Kidney (tissue), 14 donors: ENCODE data around the gene OGFOD1. TPM values are rescaled to one million over a fixed set of nuclear protein-coding genes. Genes with fewer than 3 reads are reported as not detected.

Source experiments
- DNase-seq, 5 donors: peaks; one replicate each; pipeline ENCODE4 v3.0.0-alpha.2; 2013 to 2020
- FAIRE-seq: peaks from 2 replicates; lab custom pipeline; 2012; peaks lifted over from hg19 to GRCh38; lab: Jason Lieb, UNC
- H3K27ac ChIP-seq, 2 donors: one replicate each; pipeline ENCODE4 v1.7.0; 2013; ENCODE audit warnings: low read depth in 2 of 2, low read length in 2 of 2, inconsistent platforms in 1 of 2
- H3K27me3 ChIP-seq: one replicate; pipeline ENCODE4 v1.7.1; 2013; ENCODE audit warnings: low read length, inconsistent platforms; ENCODE audit not compliant: control insufficient read depth, insufficient read depth
- H3K36me3 ChIP-seq, 3 donors: one replicate each; pipeline versions ENCODE4 v1.7.0 to v1.7.1; 2013; ENCODE audit warnings: low read length in 3 of 3, control low read depth in 1 of 3, inconsistent platforms in 1 of 3; ENCODE audit not compliant: insufficient read depth in 3 of 3, control insufficient read depth in 2 of 3
- H3K4me1 ChIP-seq, 3 donors: one replicate each; pipeline versions ENCODE4 v1.7.0 to v1.7.1; 2013; ENCODE audit warnings: low read length in 3 of 3, inconsistent platforms in 1 of 3, low read depth in 1 of 3; ENCODE audit not compliant: control insufficient read depth in 2 of 3, insufficient read depth in 2 of 3
- H3K4me3 ChIP-seq, 3 donors: one replicate each; pipeline versions ENCODE4 v1.7.0 to v1.8.1; 2013; ENCODE audit warnings: low read length in 3 of 3, control low read depth in 1 of 3, inconsistent platforms in 1 of 3
- H3K9ac ChIP-seq, 3 donors: one replicate each; pipeline versions ENCODE4 v1.7.0 to v1.7.1; 2013; ENCODE audit warnings: low read length in 3 of 3, control low read depth in 1 of 3, inconsistent platforms in 1 of 3
- H3K9me3 ChIP-seq, 3 donors: one replicate each; pipeline versions ENCODE4 v1.7.0 to v1.7.1; 2013; ENCODE audit warnings: low read length in 3 of 3, control low read depth in 1 of 3, inconsistent platforms in 1 of 3; ENCODE audit not compliant: control insufficient read depth in 2 of 3, insufficient read depth in 1 of 3
- CTCF ChIP-seq: IDR thresholded peaks from 3 replicates; pipeline ENCODE4 v1.5.1; 2012; ENCODE audit warnings: mild to moderate bottlenecking, moderate library complexity, borderline replicate concordance; ENCODE audit not compliant: insufficient read depth; ENCODE audit errors: extremely low read depth
- intact Hi-C: fragments of 100-400 bp; cut with DNase I; formaldehyde crosslinking; loops from one replicate; pipeline ENCODE4 v1.11.1; 2022
- polyA plus RNA-seq: library from polyadenylated mRNA; stranded (reverse); fragments of 350-450 nt; fragmentation: Illumina TruSeq; extraction: RNeasy Lipid Tissue Mini Kit (QIAGEN cat#74804); gene quantifications from one replicate; pipeline ENCODE4 v1.2.3, GENCODE V29; 2014; ENCODE audit warnings: low read depth, low replicate concordance; ENCODE audit not compliant: insufficient read depth
- total RNA-seq: library from RNA; stranded (reverse); fragmentation: NEBNext Ultra II Directional; extraction: Animal tissue kit (Norgen Biotek cat#: 25700); gene quantifications from one replicate; pipeline ENCODE4 v1.2.1, GENCODE V29; 2021
- donor health status: control.
- donor health status: control.
- donor health status: control.
- donor health status: control.
- donor health status: control.
- donor health status: DM: yes; HTN: yes; CAD: no.
- donor health status: Normal renal cell carcinoma (clear cell type).

Gene OGFOD1
- total and polyA plus RNA-seq, 2 donors from 2014 or later = 16.1 to 39.4 TPM

- peak; percentile 44 for TF ChIP-seq CTCF
- Histone ChIP-seq H3K36me3 (peaks cover 0 to 3% (median 0%) of the 10 kb centered on the region in 3 donors), H3K9me3 (no peaks in the 10 kb centered on the region), H3K27me3 (no peaks in the 10 kb centered on the region), H3K4me1 (peaks cover 3 to 14% (median 14%) of the 10 kb centered on the region in 3 donors), H3K9ac (peak within 1 kb of the TSS; percentile 76 to 77 (median 76)), H3K4me3 (peak within 1 kb of the TSS; percentile 79 to 93 (median 81)), H3K27ac (peak within 1 kb of the TSS; percentile 61 to 80)
- DNase-seq (peak; percentile 47 to 91 (median 86)), FAIRE-seq (no peak)
- intact Hi-C loops = no loop called here
Measured at GRCh38 chr16:56425439-56425832, 25.9 kb upstream of the OGFOD1 start, which contains the start of gene AMFR. Gene AMFR (minus strand): TSS chr16:56425545. CDS start chr16:56425327, 218 bp downstream.

GRCh38 chr16:56426585-56426984, 24.8 kb upstream of the OGFOD1 start:
- DNase-seq (no peak), FAIRE-seq (no peak)
- Histone ChIP-seq H3K36me3 (peaks cover 0 to 9% (median 0%) of the 10 kb centered on the region in 3 donors), H3K4me3 (no peak overlapping the region), H3K9me3 (no peaks in the 10 kb centered on the region), H3K9ac (no peak overlapping the region), H3K27ac (no peak overlapping the region), H3K4me1 (peaks cover 3 to 21% (median 12%) of the 10 kb centered on the region in 3 donors), H3K27me3 (no peaks in the 10 kb centered on the region)
- TF ChIP-seq CTCF = no peak
- intact Hi-C loops = no loop called here

GRCh38 chr16:56428091-56428490, 23.3 kb upstream of the OGFOD1 start:
- Histone ChIP-seq H3K27ac (no peak overlapping the region), H3K36me3 (peaks cover 0 to 14% (median 2%) of the 10 kb centered on the region in 3 donors), H3K27me3 (no peaks in the 10 kb centered on the region), H3K9ac (no peak overlapping the region), H3K4me3 (no peak overlapping the region), H3K9me3 (no peaks in the 10 kb centered on the region), H3K4me1 (peaks cover 1 to 10% (median 2%) of the 10 kb centered on the region in 3 donors)
- DNase-seq (no peak), FAIRE-seq (no peak)
- no peak for TF ChIP-seq CTCF
- intact Hi-C loops = no loop called here

GRCh38 chr16:56436258-56436657, 15.1 kb upstream of the OGFOD1 start:
- Histone ChIP-seq H3K4me1 (peaks cover 0 to under 1% (median 0%) of the 10 kb centered on the region in 3 donors), H3K27me3 (no peaks in the 10 kb centered on the region), H3K4me3 (no peak overlapping the region), H3K36me3 (peaks cover 16 to 37% (median 26%) of the 10 kb centered on the region in 3 donors), H3K9ac (no peak overlapping the region), H3K27ac (no peak overlapping the region), H3K9me3 (no peaks in the 10 kb centered on the region)
- no peak for TF ChIP-seq CTCF
- intact Hi-C loops = no loop called here
- DNase-seq (no peak), FAIRE-seq (no peak)
